ENCODE results near the gene IKZF4. TPM values are rescaled to one million over a fixed set of nuclear protein-coding genes. Genes with fewer than 3 reads are reported as not detected.
A peak's percentile ranks its signal among the peaks of the same experiment; 100 is the strongest.
"Not testable (repeated sequence)": the region's sequence is repeated elsewhere in the genome, so short reads cannot be mapped to it uniquely, and the experiment has no call there.

IKZF4 gene
- total RNA-seq, 1 donor, result 2.5 TPM

DNA sequence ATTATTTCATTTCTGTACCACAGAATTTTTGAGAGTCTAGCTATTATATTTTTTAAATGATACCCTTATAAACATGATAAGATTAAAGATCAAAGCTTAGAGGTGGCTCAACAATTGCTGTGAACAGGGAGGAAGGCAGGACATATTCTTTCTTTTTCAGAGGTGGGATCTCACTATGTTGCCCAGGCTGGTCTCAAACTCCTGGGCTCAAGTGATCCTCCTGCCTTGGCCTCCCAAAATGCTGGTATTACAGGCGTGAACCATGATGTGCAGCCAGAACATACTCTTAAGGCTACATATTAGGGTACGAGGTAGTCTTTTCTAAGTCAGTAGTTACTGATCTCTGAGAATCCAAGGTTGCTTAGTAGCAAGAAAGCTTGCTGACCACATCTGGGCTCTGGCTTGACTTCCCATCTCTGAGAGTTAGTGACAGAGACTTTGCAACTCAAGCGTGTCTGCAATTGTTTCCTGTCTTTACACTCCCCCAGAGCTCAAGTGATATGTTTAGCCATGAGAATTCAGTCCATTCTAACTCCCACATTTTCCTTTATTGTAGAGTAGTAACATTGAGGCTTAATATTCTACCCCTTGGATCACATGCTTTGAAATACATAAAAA is 38.4 kb upstream of the IKZF4 start:
- DNase-seq (ENCODE audit: insufficient read length, low spot score, missing footprints), result no peak
- H3K4me2 ChIP-seq (ENCODE audit: insufficient read depth, low read length), result no peak overlapping the region
- H3K4me3 ChIP-seq (ENCODE audit: insufficient read depth, low read length), result no peak overlapping the region
- TF ChIP-seq, protein P1, sequence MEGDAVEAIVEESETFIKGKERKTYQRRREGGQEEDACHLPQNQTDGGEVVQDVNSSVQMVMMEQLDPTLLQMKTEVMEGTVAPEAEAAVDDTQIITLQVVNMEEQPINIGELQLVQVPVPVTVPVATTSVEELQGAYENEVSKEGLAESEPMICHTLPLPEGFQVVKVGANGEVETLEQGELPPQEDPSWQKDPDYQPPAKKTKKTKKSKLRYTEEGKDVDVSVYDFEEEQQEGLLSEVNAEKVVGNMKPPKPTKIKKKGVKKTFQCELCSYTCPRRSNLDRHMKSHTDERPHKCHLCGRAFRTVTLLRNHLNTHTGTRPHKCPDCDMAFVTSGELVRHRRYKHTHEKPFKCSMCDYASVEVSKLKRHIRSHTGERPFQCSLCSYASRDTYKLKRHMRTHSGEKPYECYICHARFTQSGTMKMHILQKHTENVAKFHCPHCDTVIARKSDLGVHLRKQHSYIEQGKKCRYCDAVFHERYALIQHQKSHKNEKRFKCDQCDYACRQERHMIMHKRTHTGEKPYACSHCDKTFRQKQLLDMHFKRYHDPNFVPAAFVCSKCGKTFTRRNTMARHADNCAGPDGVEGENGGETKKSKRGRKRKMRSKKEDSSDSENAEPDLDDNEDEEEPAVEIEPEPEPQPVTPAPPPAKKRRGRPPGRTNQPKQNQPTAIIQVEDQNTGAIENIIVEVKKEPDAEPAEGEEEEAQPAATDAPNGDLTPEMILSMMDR (IDR thresholded peaks at IDR 0.05; ENCODE audit: extremely low read depth, low read depth, low read length), result no peak
- peaks cover 49% of the 10 kb centered on the region for H3K79me2 ChIP-seq (ENCODE audit: insufficient read depth, low read length)
- peaks cover 7% of the 10 kb centered on the region for H3K4me1 ChIP-seq (ENCODE audit: insufficient read depth, low read length)
- H4K20me1 ChIP-seq (ENCODE audit: insufficient read depth, low read length), result peaks cover 24% of the 10 kb centered on the region
- no peak overlapping the region for H2AFZ ChIP-seq (ENCODE audit: low read length)
- peaks cover 44% of the 10 kb centered on the region for H3K36me3 ChIP-seq (ENCODE audit: insufficient read depth, low read length)
- H3K27me3 ChIP-seq (ENCODE audit: insufficient read depth, low read length), result no peaks in the 10 kb centered on the region
- no peaks in the 10 kb centered on the region for H3K9me3 ChIP-seq (ENCODE audit: low read depth, low read length)
- no peak overlapping the region for H3K27ac ChIP-seq (ENCODE audit: low read depth, low read length)

DNA sequence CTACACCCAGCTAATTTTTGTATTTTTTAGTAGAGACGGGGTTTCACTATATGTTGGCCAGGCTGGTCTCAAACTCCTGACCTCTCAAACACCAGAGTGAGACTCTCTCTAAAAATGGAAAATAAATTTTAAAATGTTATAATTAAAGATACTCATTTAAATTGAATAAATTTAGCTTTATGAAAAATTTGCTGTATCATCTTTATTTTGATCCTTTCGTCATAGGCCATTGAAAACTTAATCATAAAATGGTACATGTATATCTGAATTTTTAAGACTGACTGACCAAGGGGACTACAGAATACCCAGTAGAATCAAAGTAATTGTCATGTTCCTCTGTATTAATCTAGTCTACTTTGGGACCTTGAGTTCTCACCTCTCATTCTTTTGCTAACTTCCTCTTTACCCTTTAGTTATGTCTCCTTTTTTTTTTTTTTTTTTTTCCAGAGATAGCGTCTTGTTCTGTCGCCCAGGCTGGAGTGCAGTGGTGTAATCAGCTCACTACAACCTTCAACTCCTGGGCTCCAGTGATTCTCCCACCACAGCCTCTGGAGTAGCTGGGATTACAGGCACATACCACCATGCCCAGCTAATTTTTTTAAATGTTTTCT is 37.5 kb upstream of the IKZF4 start:
- TF ChIP-seq, protein P1 (IDR thresholded peaks at IDR 0.05; ENCODE audit: extremely low read depth, low read depth, low read length), result no peak
- H3K27ac ChIP-seq (ENCODE audit: low read depth, low read length), result no peak overlapping the region
- DNase-seq (ENCODE audit: insufficient read length, low spot score, missing footprints), result peak; percentile 3
- H3K27me3 ChIP-seq (ENCODE audit: insufficient read depth, low read length), result no peaks in the 10 kb centered on the region
- peaks cover 46% of the 10 kb centered on the region for H3K36me3 ChIP-seq (ENCODE audit: insufficient read depth, low read length)
- peaks cover 41% of the 10 kb centered on the region for H3K79me2 ChIP-seq (ENCODE audit: insufficient read depth, low read length)
- H3K4me1 ChIP-seq (ENCODE audit: insufficient read depth, low read length), result peaks cover 7% of the 10 kb centered on the region
- no peak overlapping the region for H2AFZ ChIP-seq (ENCODE audit: low read length)
- peaks cover 24% of the 10 kb centered on the region for H4K20me1 ChIP-seq (ENCODE audit: insufficient read depth, low read length)
- no peak overlapping the region for H3K4me2 ChIP-seq (ENCODE audit: insufficient read depth, low read length)
- H3K4me3 ChIP-seq (ENCODE audit: insufficient read depth, low read length), result no peak overlapping the region
- H3K9me3 ChIP-seq (ENCODE audit: low read depth, low read length), result no peaks in the 10 kb centered on the region

DNA sequence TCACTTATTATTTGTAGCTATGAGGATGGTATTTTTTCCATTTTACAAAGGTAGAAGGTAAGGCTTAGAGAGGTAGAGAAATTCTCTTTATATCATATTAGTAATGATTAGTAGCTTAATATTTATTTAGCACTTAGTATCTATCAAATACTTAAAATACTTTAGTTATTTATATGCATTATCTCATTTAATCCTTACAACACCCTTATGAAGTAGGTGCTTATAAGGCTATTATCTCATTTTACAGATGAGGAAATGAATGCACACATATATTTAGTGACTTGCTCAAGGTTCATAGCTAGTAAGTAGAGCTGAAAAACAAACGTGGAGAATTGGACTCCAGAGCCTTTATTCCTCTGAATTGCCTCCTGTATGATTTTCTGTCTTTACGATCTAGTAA is 36.0 kb upstream of the IKZF4 start:
- TF ChIP-seq, protein P1 (IDR thresholded peaks at IDR 0.05; ENCODE audit: extremely low read depth, low read depth, low read length), result no peak
- Histone ChIP-seq H2AFZ (ENCODE audit: low read length) (no peak overlapping the region), H4K20me1 (ENCODE audit: insufficient read depth, low read length) (peaks cover 16% of the 10 kb centered on the region), H3K9me3 (ENCODE audit: low read depth, low read length) (no peaks in the 10 kb centered on the region), H3K27ac (ENCODE audit: low read depth, low read length) (no peak overlapping the region), H3K79me2 (ENCODE audit: insufficient read depth, low read length) (peaks cover 27% of the 10 kb centered on the region), H3K4me3 (ENCODE audit: insufficient read depth, low read length) (no peak overlapping the region), H3K4me1 (ENCODE audit: insufficient read depth, low read length) (peaks cover 7% of the 10 kb centered on the region), H3K36me3 (ENCODE audit: insufficient read depth, low read length) (peaks cover 56% of the 10 kb centered on the region), H3K4me2 (ENCODE audit: insufficient read depth, low read length) (no peak overlapping the region), H3K27me3 (ENCODE audit: insufficient read depth, low read length) (no peaks in the 10 kb centered on the region)
- no peak for DNase-seq (ENCODE audit: insufficient read length, low spot score, missing footprints)

DNA sequence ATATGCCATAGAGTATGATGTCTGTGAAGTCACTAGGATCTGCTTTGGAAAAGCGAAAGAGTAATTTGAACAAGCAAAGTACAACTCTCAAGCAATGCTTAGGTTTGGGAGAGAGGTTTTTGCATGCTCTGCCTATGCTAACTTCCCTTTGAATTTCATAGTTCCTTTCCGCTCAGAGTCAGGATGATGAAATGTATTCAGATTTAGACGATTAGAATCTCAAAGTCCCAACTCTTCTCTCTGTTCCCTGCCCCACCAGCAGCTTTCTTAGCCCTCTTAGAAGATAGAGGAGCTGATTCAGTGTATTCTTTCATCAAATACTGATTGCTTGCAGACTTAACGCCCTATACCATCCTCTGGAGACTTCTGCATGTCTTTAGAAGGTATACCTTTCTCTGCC is 35.5 kb upstream of the IKZF4 start:
- DNase-seq (ENCODE audit: insufficient read length, low spot score, missing footprints), result no peak
- Histone ChIP-seq H3K36me3 (ENCODE audit: insufficient read depth, low read length) (peaks cover 57% of the 10 kb centered on the region), H3K79me2 (ENCODE audit: insufficient read depth, low read length) (peaks cover 26% of the 10 kb centered on the region), H3K4me3 (ENCODE audit: insufficient read depth, low read length) (no peak overlapping the region), H3K4me1 (ENCODE audit: insufficient read depth, low read length) (peaks cover 7% of the 10 kb centered on the region), H3K9me3 (ENCODE audit: low read depth, low read length) (no peaks in the 10 kb centered on the region), H4K20me1 (ENCODE audit: insufficient read depth, low read length) (peaks cover 14% of the 10 kb centered on the region), H3K27ac (ENCODE audit: low read depth, low read length) (no peak overlapping the region), H3K4me2 (ENCODE audit: insufficient read depth, low read length) (no peak overlapping the region), H3K27me3 (ENCODE audit: insufficient read depth, low read length) (no peaks in the 10 kb centered on the region), H2AFZ (ENCODE audit: low read length) (no peak overlapping the region)
- TF ChIP-seq, protein P1 (IDR thresholded peaks at IDR 0.05; ENCODE audit: extremely low read depth, low read depth, low read length), result no peak

GRCh38 chr12:55985976-55986375 is 34.9 kb upstream of the IKZF4 start:
- H3K4me3 ChIP-seq (ENCODE audit: insufficient read depth, low read length); H3K27me3 ChIP-seq (ENCODE audit: insufficient read depth, low read length); H3K4me1 ChIP-seq (ENCODE audit: insufficient read depth, low read length); H3K9me3 ChIP-seq (ENCODE audit: low read depth, low read length); H3K4me2 ChIP-seq (ENCODE audit: insufficient read depth, low read length); H3K27ac ChIP-seq (ENCODE audit: low read depth, low read length); H2AFZ ChIP-seq (ENCODE audit: low read length); DNase-seq (ENCODE audit: insufficient read length, low spot score, missing footprints): not testable (repeated sequence)
- Histone ChIP-seq H3K36me3 (ENCODE audit: insufficient read depth, low read length) (peaks cover 61% of the 10 kb centered on the region), H3K79me2 (ENCODE audit: insufficient read depth, low read length) (peaks cover 22% of the 10 kb centered on the region), H4K20me1 (ENCODE audit: insufficient read depth, low read length) (peaks cover 13% of the 10 kb centered on the region)

All from osteoblast (primary cell).